Epithelial cell of esophagus (primary cell): ENCODE results near the gene DPH7.
"Not testable (repeated sequence)": the region's sequence is repeated elsewhere in the genome, so short reads cannot be mapped to it uniquely, and the experiment has no call there.

ENCODE experiments used
- DNase-seq: peaks from one replicate; pipeline ENCODE4 v3.0.0; 2010; ENCODE audit warnings: low read depth
- H3K4me3 ChIP-seq: 2 replicates; pipeline ENCODE4 v1.5.1; 2011; ENCODE audit warnings: mild to moderate bottlenecking, low read length, control low read depth
- TF ChIP-seq, protein P1 (sequence below): IDR thresholded peaks from 2 replicates; pipeline ENCODE4 v1.5.1; 2011; ENCODE audit warnings: low read depth, mild to moderate bottlenecking, low read length, control low read depth, inconsistent platforms; ENCODE audit not compliant: insufficient read depth; ENCODE audit errors: missing control alignments

DPH7 gene

DNA sequence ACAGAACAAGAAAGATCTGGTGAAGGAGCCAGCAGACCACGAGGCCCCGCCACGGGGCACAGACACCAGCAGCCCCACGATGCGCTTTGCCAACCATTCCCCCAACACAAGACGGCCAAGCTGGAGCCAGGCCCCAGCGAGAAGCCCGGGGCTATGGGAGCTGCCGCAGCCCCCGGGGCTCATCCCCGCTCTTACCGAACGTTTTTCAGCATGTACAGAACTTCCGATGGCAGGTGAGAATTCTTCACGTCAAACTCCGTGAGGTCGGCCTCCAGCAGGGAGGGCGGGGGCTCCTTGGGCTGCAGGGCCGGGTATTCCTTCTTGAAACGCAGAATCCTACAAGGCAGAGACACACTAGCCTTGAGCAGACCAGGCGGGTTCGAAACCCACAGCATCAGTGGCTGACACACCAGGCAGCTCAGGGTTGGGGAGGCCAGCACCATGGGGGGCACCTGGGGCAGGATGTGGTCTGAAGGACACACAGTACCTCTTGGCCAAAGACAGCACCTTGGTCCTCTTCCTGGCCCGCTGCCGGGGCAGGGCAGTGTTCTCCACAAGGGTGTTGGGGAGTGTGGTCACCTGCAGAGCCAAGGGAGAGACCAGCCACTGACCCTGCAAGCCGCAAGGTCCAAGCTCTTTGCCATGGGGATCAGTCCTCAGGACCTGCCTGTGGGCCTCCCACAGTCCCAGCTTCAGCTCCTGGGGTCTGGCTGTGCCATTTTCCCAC lies 35.3 kb downstream of the DPH7 start:
- H3K4me3 ChIP-seq = no peak overlapping the region
- TF ChIP-seq, protein P1, sequence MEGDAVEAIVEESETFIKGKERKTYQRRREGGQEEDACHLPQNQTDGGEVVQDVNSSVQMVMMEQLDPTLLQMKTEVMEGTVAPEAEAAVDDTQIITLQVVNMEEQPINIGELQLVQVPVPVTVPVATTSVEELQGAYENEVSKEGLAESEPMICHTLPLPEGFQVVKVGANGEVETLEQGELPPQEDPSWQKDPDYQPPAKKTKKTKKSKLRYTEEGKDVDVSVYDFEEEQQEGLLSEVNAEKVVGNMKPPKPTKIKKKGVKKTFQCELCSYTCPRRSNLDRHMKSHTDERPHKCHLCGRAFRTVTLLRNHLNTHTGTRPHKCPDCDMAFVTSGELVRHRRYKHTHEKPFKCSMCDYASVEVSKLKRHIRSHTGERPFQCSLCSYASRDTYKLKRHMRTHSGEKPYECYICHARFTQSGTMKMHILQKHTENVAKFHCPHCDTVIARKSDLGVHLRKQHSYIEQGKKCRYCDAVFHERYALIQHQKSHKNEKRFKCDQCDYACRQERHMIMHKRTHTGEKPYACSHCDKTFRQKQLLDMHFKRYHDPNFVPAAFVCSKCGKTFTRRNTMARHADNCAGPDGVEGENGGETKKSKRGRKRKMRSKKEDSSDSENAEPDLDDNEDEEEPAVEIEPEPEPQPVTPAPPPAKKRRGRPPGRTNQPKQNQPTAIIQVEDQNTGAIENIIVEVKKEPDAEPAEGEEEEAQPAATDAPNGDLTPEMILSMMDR = no peak
- DNase-seq = no peak

DNA sequence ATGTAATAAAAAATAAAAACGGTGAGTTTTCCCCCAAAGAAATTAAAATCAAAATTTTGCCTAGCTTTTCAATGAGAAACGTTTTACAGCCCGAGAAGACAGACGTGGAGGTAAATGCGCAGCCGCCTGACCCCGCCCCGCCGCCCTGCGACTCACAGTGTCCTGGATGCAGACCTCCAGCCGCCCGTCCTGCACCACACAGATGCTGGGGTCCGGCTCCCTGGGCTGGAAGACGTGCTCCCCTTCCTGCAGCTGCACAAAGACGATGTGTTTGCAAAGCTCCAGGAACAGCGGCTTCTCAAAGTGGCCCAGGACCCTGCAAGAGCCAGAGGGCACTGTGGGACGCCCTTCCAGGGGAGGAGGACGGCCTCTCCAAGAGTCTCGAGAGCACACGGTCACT lies 36.2 kb downstream of the DPH7 start:
- no peak for DNase-seq
- TF ChIP-seq, protein P1 = no peak
- no peak overlapping the region for H3K4me3 ChIP-seq

- H3K4me3 ChIP-seq = no peak overlapping the region
- DNase-seq = no peak
- TF ChIP-seq, protein P1 = no peak
These were observed 38.2 kb downstream of the DPH7 start for GRCh38 chr9:137540536-137540935.

DNA sequence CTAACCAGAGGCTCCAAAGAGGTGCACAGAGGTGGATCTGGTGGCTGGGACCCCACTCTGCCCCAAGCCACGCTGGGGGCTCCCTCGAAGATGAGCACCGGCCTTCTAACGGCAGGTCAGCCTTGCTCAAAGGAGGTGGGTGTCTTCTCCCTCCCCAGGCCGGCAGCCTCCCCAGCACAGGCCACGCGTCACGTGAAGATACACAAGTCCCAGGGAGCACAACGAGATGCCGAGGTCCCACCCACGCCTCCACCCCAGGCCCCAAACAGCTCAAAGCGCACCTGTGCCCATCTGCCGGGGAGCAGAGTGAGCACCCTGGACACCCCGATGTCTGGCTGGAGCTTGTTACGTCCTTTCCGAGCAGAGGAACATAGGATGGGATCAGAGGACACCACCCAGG lies 40.7 kb downstream of the DPH7 start:
- TF ChIP-seq, protein P1 = no peak
- H3K4me3 ChIP-seq = no peak overlapping the region
- no peak for DNase-seq

DNA sequence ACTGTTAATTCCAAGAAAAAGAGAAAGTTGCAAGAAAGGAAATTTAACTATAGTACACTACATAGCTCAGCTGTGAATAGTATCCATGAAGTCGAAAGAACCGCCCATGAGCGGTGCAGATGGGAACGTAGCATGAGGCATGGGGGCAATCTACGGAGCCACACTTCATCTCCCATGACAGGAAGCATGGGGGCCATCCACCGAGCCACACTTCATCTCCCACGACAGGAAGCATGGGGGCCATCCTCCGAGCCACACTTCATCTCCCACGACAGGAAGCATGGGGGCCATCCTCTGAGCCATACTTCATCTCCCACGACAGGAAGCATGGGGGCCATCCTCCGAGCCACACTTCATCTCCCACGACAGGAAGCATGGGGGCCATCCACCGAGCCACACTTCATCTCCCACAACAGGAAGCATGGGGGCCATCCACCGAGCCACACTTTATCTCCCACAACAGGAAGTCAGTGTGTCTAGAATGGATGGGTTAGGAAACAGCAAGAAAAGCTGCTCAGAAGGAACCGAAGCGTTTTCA lies 42.1 kb downstream of the DPH7 start:
- H3K4me3 ChIP-seq, DNase-seq: not testable (repeated sequence)

- TF ChIP-seq, protein P1 = no peak
- DNase-seq = no peak
- H3K4me3 ChIP-seq = no peak overlapping the region
These were observed 43.7 kb downstream of the DPH7 start for GRCh38 chr9:137535120-137535428.

GRCh38 chr9:137534256-137535119 lies 44.2 kb downstream of the DPH7 start:
- H3K4me3 ChIP-seq = no peak overlapping the region
- TF ChIP-seq, protein P1 = peak; percentile 73
- peak; percentile 59 for DNase-seq

- not testable (repeated sequence) for DNase-seq, H3K4me3 ChIP-seq
These were observed 45.7 kb downstream of the DPH7 start for GRCh38 chr9:137532891-137533468.
